Karpas-422 (cell line): ENCODE measurements around the gene HOXD3. TPM values are rescaled to one million over a fixed set of nuclear protein-coding genes. Genes with fewer than 3 reads are reported as not detected.

Experiments
- DNase-seq: peaks from one replicate; pipeline ENCODE4 v3.0.0-alpha.2; 2015
- H2AFZ ChIP-seq: fragments of 200-600 bp; sonication (generic); 2 replicates; pipeline ENCODE4 v1.6.1; 2014; ENCODE audit warnings: antibody characterized with exemption, low read length, mixed read lengths
- H3K27ac ChIP-seq: fragments of 200-600 bp; sonication (generic); 2 replicates; pipeline ENCODE4 v1.5.1; 2014; ENCODE audit warnings: mild to moderate bottlenecking, low read length, moderate library complexity
- H3K27me3 ChIP-seq: fragments of 200-600 bp; sonication (generic); 2 replicates; pipeline ENCODE4 v1.6.1; 2014; ENCODE audit warnings: low read length, mixed read lengths
- H3K36me3 ChIP-seq: fragments of 200-600 bp; sonication (generic); 2 replicates; pipeline ENCODE4 v1.6.1; 2014; ENCODE audit warnings: low read length, mixed read lengths; ENCODE audit not compliant: insufficient read depth
- H3K4me1 ChIP-seq: fragments of 200-600 bp; sonication (generic); 2 replicates; pipeline ENCODE4 v1.6.1; 2014; ENCODE audit warnings: mild to moderate bottlenecking, low read length, mixed read lengths
- H3K4me2 ChIP-seq: fragments of 200-600 bp; sonication (generic); 2 replicates; pipeline ENCODE4 v1.6.1; 2014; ENCODE audit warnings: low read length, low read depth, mild to moderate bottlenecking; ENCODE audit not compliant: poor library complexity, severe bottlenecking
- H3K4me3 ChIP-seq: fragments of 200-600 bp; sonication (generic); 2 replicates; pipeline ENCODE4 v1.5.1; 2014; ENCODE audit warnings: mild to moderate bottlenecking, antibody characterized with exemption, low read length, mixed read lengths
- H3K79me2 ChIP-seq: fragments of 200-600 bp; sonication (generic); 2 replicates; pipeline ENCODE4 v1.6.1; 2014; ENCODE audit warnings: mild to moderate bottlenecking, low read length, mixed read lengths
- H3K9ac ChIP-seq: fragments of 200-600 bp; sonication (generic); 2 replicates; pipeline ENCODE4 v1.6.0; 2014; ENCODE audit warnings: low read length
- H3K9me2 ChIP-seq: fragments of 200-600 bp; sonication (generic), shearing (Covaris generic); replicated peaks from 2 replicates; pipeline ENCODE4 v1.6.0; 2014; ENCODE audit warnings: mild to moderate bottlenecking, low read length, moderate library complexity; ENCODE audit not compliant: insufficient read depth
- H3K9me3 ChIP-seq: fragments of 300-700, 200-600 bp; sonication (generic); 2 replicates; pipeline ENCODE4 v1.6.1; 2014; ENCODE audit warnings: low read length, mixed read lengths
- H4K20me1 ChIP-seq: fragments of 200-600 bp; sonication (generic); 2 replicates; pipeline ENCODE4 v1.6.1; 2014; ENCODE audit warnings: mild to moderate bottlenecking, antibody characterized with exemption, low read length, low read depth; ENCODE audit not compliant: insufficient read depth
- total RNA-seq: library from RNA; depleted of rRNA; stranded (reverse); fragments of >200 nt; shearing (Covaris generic); gene quantifications from 2 replicates; pipeline ENCODE4 v1.2.3, GENCODE V29; 2014; ENCODE audit warnings: low replicate concordance

HOXD3 gene
- total RNA-seq, 1 experiment from 2014 or later: not detected

DNA sequence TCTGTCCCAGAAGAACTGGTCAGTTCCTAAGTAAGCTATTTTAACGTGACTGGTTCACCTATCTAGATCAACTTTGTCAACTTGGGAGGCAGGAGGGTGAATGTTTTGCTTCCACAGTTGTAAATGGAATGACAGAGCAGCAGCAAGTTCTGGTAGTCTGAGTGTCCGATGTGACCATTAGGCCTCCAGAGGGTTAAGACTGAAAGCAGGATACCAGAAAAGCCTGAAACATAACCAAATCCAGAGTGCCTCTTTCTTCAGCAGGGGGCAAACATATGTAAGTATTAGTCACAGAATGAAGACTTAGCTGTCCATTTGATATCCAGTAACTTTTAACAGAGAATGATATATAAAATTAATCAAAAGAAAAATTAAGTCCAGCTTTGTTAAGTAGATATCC lies 9.2 kb downstream of the HOXD3 start:
- H3K79me2 ChIP-seq: no peaks in the 10 kb centered on the region
- DNase-seq: no peak
- H3K4me2 ChIP-seq: no peak overlapping the region
- no peak overlapping the region for H2AFZ ChIP-seq
- H3K27ac ChIP-seq: no peak overlapping the region
- H3K9me2 ChIP-seq: no peaks in the 10 kb centered on the region
- H3K4me1 ChIP-seq: no peaks in the 10 kb centered on the region
- no peaks in the 10 kb centered on the region for H4K20me1 ChIP-seq
- H3K4me3 ChIP-seq: no peak overlapping the region
- no peak overlapping the region for H3K9ac ChIP-seq
- no peaks in the 10 kb centered on the region for H3K27me3 ChIP-seq
- no peaks in the 10 kb centered on the region for H3K9me3 ChIP-seq
- H3K36me3 ChIP-seq: no peaks in the 10 kb centered on the region

DNA sequence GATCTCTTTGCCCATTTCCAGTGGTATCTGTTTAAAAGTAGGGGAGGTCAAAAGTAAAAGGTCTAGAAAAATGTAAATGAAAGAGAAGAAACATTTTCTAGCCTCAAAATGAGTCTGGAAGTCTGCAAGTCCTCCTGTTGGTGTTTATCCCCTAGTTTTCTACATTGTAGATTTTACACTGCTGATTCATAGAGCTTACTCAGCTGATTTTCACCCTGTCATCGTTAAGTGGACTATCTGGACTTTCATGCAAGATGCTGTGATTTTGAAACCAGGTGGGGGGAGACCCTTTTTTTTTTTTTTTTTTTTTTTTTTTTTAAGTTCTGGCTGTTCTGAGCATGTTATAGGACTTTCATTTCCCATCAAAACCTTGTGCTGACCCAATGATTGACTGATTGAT lies 10.3 kb downstream of the HOXD3 start:
- Histone ChIP-seq H2AFZ (no peak overlapping the region), H3K9ac (no peak overlapping the region), H3K36me3 (no peaks in the 10 kb centered on the region), H3K27me3 (no peaks in the 10 kb centered on the region), H3K4me2 (no peak overlapping the region), H3K9me2 (no peaks in the 10 kb centered on the region), H3K27ac (no peak overlapping the region), H3K9me3 (no peaks in the 10 kb centered on the region), H3K4me1 (no peaks in the 10 kb centered on the region), H4K20me1 (no peaks in the 10 kb centered on the region), H3K79me2 (no peaks in the 10 kb centered on the region), H3K4me3 (no peak overlapping the region)
- DNase-seq: no peak

DNA sequence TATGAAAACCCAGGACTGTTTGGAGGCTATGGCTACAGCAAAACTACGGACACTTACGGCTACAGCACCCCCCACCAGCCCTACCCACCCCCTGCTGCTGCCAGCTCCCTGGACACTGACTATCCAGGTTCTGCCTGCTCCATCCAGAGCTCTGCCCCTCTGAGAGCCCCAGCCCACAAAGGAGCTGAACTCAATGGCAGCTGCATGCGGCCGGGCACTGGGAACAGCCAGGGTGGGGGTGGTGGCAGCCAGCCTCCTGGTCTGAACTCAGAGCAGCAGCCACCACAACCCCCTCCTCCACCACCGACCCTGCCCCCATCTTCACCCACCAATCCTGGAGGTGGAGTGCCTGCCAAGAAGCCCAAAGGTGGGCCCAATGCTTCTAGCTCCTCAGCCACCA lies 12.1 kb downstream of the HOXD3 start:
- Histone ChIP-seq H3K4me3 (no peak overlapping the region), H2AFZ (no peak overlapping the region), H3K9ac (no peak overlapping the region), H3K4me1 (peaks cover 8% of the 10 kb centered on the region), H4K20me1 (no peaks in the 10 kb centered on the region), H3K27ac (no peak overlapping the region), H3K9me3 (no peaks in the 10 kb centered on the region), H3K79me2 (no peaks in the 10 kb centered on the region), H3K36me3 (no peaks in the 10 kb centered on the region), H3K27me3 (no peaks in the 10 kb centered on the region), H3K9me2 (no peaks in the 10 kb centered on the region), H3K4me2 (no peak overlapping the region)
- DNase-seq: no peak

DNA sequence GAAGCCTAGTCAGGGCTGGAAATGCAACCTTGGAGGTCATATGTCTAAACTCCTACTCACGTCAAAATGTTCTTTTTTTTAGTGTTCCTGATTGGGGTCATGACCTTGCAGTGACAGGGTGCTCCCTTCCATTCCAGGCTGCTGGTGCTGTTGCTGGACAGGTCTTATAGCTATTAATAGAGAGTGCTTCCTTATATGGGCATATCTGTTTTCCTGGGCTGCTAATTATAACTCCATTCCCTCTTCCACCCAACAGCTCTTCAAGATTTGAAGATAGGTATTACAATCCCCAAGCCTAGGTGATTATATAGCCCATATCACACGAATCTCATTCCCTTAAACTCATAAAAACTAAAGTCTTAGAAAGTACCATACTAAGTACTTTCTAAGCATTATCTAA lies 12.6 kb downstream of the HOXD3 start:
- no peaks in the 10 kb centered on the region for H4K20me1 ChIP-seq
- no peak overlapping the region for H3K4me2 ChIP-seq
- no peaks in the 10 kb centered on the region for H3K9me3 ChIP-seq
- no peaks in the 10 kb centered on the region for H3K9me2 ChIP-seq
- DNase-seq: no peak
- H2AFZ ChIP-seq: no peak overlapping the region
- no peak overlapping the region for H3K9ac ChIP-seq
- peaks cover 14% of the 10 kb centered on the region for H3K4me1 ChIP-seq
- H3K79me2 ChIP-seq: no peaks in the 10 kb centered on the region
- H3K27ac ChIP-seq: no peak overlapping the region
- no peak overlapping the region for H3K4me3 ChIP-seq
- H3K27me3 ChIP-seq: no peaks in the 10 kb centered on the region
- H3K36me3 ChIP-seq: no peaks in the 10 kb centered on the region

DNA sequence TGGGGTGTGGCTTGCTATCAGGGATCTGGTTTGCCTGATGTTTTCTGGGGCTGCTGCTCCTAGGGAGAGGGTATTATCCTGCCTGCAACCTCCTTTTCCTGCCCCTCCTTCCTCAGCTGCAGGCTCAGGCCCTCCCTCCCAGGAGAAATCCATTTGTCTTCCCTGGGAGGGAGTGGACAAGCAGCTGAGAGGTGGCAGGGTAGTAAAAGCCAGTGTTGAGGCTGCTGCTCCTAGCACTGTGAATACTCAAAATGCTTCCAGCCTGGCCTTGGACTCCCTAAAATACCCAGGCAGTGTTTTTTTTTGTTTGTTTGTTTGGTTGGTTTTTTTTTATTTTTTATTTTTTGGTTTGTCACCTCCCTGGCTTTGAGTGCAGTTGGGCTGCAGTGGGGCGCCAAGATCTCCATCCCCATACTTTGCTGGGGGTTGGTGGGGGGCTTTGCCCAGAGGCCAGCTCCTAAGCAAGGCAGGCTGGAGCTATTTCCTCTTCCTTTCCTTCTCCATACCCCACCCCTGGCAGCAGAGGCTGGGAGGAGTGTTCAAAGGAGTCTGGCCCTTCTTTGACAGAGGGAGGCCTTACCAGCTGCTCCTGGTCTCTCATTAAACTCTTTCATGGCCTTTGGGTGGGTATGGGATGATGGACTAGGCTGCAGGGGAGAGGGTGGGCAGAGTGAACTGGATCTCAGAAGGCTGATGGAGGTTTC lies 13.6 kb downstream of the HOXD3 start:
- Histone ChIP-seq H4K20me1 (no peaks in the 10 kb centered on the region), H3K36me3 (no peaks in the 10 kb centered on the region), H3K27me3 (no peaks in the 10 kb centered on the region), H3K27ac (no peak overlapping the region), H3K9ac (no peak overlapping the region), H2AFZ (no peak overlapping the region), H3K9me3 (no peaks in the 10 kb centered on the region), H3K4me2 (no peak overlapping the region), H3K9me2 (no peaks in the 10 kb centered on the region), H3K4me3 (no peak overlapping the region), H3K79me2 (no peaks in the 10 kb centered on the region), H3K4me1 (peaks cover 24% of the 10 kb centered on the region)
- DNase-seq: no peak

DNA sequence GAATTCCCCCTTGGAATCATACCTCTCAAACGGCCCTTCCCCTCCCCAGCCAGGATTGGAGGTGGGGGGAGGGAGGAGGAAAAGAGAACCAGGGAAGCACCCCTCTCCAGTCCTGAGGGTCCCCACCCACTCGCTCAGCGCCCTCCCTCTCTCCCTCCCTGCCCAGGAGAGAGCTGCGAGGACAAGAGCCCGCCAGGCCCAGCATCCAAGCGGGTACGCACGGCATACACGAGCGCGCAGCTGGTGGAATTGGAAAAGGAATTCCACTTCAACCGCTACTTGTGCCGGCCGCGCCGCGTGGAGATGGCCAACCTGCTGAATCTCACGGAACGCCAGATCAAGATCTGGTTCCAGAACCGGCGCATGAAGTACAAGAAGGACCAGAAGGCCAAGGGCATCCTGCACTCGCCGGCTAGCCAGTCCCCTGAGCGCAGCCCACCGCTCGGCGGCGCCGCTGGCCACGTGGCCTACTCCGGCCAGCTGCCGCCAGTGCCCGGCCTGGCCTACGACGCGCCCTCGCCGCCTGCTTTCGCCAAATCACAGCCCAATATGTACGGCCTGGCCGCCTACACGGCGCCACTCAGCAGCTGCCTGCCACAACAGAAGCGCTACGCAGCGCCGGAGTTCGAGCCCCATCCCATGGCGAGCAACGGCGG lies 14.4 kb downstream of the HOXD3 start:
- Histone ChIP-seq H2AFZ (no peak overlapping the region), H3K4me1 (peaks cover 31% of the 10 kb centered on the region), H3K79me2 (no peaks in the 10 kb centered on the region), H4K20me1 (no peaks in the 10 kb centered on the region), H3K36me3 (no peaks in the 10 kb centered on the region), H3K27ac (no peak overlapping the region), H3K9me3 (no peaks in the 10 kb centered on the region), H3K9me2 (no peaks in the 10 kb centered on the region), H3K4me2 (no peak overlapping the region), H3K9ac (no peak overlapping the region), H3K27me3 (no peaks in the 10 kb centered on the region), H3K4me3 (no peak overlapping the region)
- DNase-seq: no peak

DNA sequence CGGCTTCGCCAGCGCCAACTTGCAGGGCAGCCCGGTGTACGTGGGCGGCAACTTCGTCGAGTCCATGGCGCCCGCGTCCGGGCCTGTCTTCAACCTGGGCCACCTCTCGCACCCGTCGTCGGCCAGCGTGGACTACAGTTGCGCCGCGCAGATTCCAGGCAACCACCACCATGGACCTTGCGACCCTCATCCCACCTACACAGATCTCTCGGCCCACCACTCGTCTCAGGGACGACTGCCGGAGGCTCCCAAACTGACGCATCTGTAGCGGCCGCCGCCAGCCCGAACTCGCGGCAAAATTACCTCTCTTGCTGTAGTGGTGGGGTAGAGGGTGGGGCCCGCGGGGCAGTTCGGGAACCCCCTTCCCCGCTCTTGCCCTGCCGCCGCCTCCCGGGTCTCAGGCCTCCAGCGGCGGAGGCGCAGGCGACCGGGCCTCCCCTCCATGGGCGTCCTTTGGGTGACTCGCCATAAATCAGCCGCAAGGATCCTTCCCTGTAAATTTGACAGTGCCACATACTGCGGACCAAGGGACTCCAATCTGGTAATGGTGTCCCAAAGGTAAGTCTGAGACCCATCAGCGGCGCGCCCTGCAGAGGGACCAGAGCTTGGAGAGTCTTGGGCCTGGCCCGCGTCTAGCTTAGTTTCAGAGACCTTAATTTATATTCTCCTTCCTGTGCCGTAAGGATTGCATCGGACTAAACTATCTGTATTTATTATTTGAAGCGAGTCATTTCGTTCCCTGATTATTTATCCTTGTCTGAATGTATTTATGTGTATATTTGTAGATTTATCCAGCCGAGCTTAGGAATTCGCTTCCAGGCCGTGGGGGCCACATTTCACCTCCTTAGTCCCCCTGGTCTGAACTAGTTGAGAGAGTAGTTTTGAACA lies 15.1 kb downstream of the HOXD3 start:
- Histone ChIP-seq H3K4me3 (no peak overlapping the region), H3K36me3 (no peaks in the 10 kb centered on the region), H2AFZ (no peak overlapping the region), H3K79me2 (no peaks in the 10 kb centered on the region), H3K4me2 (no peak overlapping the region), H3K9me3 (no peaks in the 10 kb centered on the region), H3K4me1 (peaks cover 38% of the 10 kb centered on the region), H3K27me3 (no peaks in the 10 kb centered on the region), H3K27ac (no peak overlapping the region), H3K9me2 (no peaks in the 10 kb centered on the region), H4K20me1 (no peaks in the 10 kb centered on the region), H3K9ac (no peak overlapping the region)
- no peak for DNase-seq

DNA sequence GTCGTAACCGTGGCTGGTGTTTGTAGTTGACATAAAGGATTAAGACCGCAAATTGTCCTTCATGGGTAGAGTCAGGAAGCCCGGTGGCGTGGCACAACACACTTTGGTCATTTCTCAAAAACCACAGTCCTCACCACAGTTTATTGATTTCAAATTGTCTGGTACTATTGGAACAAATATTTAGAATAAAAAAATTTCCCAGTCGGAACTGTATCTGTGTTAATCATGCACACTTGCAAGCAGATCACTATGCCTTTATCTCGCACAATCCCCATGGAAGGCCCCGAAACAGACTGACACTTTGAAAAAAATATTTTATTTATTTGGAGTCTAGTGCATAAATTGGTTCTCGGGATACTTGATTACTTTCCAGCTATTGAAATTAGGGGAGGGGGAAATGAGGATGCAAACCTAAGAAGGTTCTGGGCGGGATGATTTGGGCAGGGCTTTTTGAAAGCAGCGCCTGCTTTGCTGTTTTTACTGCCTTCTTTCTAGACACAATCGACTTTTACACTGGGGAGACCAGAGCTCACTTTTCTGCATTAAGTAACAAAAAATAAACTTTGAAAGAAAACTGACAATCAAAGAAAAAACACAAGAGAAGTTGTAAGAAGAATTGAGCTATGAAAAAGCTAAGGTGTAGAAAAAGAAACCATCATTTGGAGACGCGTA lies 15.9 kb downstream of the HOXD3 start:
- H3K27ac ChIP-seq: no peak overlapping the region
- H4K20me1 ChIP-seq: no peaks in the 10 kb centered on the region
- no peak overlapping the region for H2AFZ ChIP-seq
- H3K4me3 ChIP-seq: no peak overlapping the region
- no peaks in the 10 kb centered on the region for H3K9me3 ChIP-seq
- H3K36me3 ChIP-seq: no peaks in the 10 kb centered on the region
- H3K9ac ChIP-seq: no peak overlapping the region
- peaks cover 41% of the 10 kb centered on the region for H3K4me1 ChIP-seq
- H3K4me2 ChIP-seq: peak overlapping the region; percentile 81
- DNase-seq: no peak
- H3K79me2 ChIP-seq: no peaks in the 10 kb centered on the region
- no peaks in the 10 kb centered on the region for H3K9me2 ChIP-seq
- no peaks in the 10 kb centered on the region for H3K27me3 ChIP-seq
